Stomach (tissue), 9 donors: ENCODE measurements around the gene SUCLA2. TPM values are rescaled to one million over a fixed set of nuclear protein-coding genes. Genes with fewer than 3 reads are reported as not detected.
"Not testable (repeated sequence)": the region's sequence is repeated elsewhere in the genome, so short reads cannot be mapped to it uniquely, and the experiment has no call there.

Experiments used
- DNase-seq, 2 donors: peaks; one replicate each; pipeline versions ENCODE4 v3.0.0 to v3.0.0-alpha.2; 2013 to 2019
- H3K27ac ChIP-seq, 5 donors: fragments of 200-600 bp in 4 of 5; sonication (generic) in 4 of 5; one replicate each; pipeline ENCODE4 v1.5.1; 2013 to 2019; ENCODE audit warnings: mild to moderate bottlenecking in 1 of 5, moderate library complexity in 1 of 5
- H3K27me3 ChIP-seq, 3 donors: fragments of 200-600 bp; sonication (generic); one replicate each; pipeline ENCODE4 v1.5.1; 2017 to 2019; ENCODE audit warnings: mixed run types in 1 of 3
- H3K36me3 ChIP-seq, 4 donors: fragments of 200-600 bp; sonication (generic); 1 replicate in 3 of 4; 2 replicates in 1 of 4; pipeline ENCODE4 v1.5.1; 2016 to 2019
- H3K4me1 ChIP-seq, 4 donors: fragments of 200-600 bp; sonication (generic); one replicate each; pipeline ENCODE4 v1.5.1; 2016 to 2019
- H3K4me3 ChIP-seq, 4 donors: fragments of 200-600 bp; sonication (generic) in 3 of 4; one replicate each; pipeline ENCODE4 v1.5.1; 2016 to 2019; ENCODE audit warnings: mild to moderate bottlenecking in 1 of 4
- H3K9me3 ChIP-seq, 4 donors: fragments of 200-600 bp; sonication (generic); one replicate each; pipeline ENCODE4 v1.5.1; 2016 to 2019
- CTCF ChIP-seq, 7 experiments: fragments of 450-650 bp in 4 of 7; fragments of 200-600 bp in 3 of 7; sonication (generic) in 3 of 7; IDR thresholded peaks; one replicate each; pipeline ENCODE4 v1.5.1; 2016 to 2019; ENCODE audit warnings: antibody characterized with exemption in 7 of 7, control low read depth in 2 of 7, mild to moderate bottlenecking in 1 of 7
- EP300 ChIP-seq: sonication (generic); formaldehyde crosslinking; IDR thresholded peaks from one replicate; pipeline ENCODE4 v1.6.1; 2017; ENCODE audit warnings: antibody characterized with exemption
- POLR2A ChIP-seq, 4 donors: fragments of 450-650 bp; IDR thresholded peaks; one replicate each; pipeline ENCODE4 v1.6.1; 2016; ENCODE audit warnings: antibody characterized with exemption in 4 of 4, control low read depth in 2 of 4, mild to moderate bottlenecking in 1 of 4, moderate library complexity in 1 of 4
- POLR2AphosphoS5 ChIP-seq, 3 donors: sonication (generic); formaldehyde crosslinking; IDR thresholded peaks; one replicate each; pipeline ENCODE4 v1.6.1; 2016; ENCODE audit warnings: antibody characterized with exemption in 3 of 3
- WGBS, 5 donors: extraction: QIAGEN DNeasy Blood & Tissue Kit in 3 of 5; methylation state at CpG; one replicate each; pipeline versions ENCODE4 v1.1.5 to v1.1.7; 2013 to 2018; 5-methylcytosine and 5-hydroxymethylcytosine counted together
- intact Hi-C: fragments of 100-400 bp; cut with DNase I; formaldehyde crosslinking; loops from one replicate; pipeline ENCODE4 v1.15.1; 2023; ENCODE audit warnings: low total_unique reads
- polyA plus RNA-seq, 3 donors: library from polyadenylated mRNA; stranded (reverse); fragments of 200-250 nt; gene quantifications; one replicate each; pipeline ENCODE4 v1.2.3, GENCODE V29; 2013
- total RNA-seq, 5 donors: library from RNA; depleted of rRNA; stranded (reverse); fragments of >200 nt; gene quantifications; one replicate each; pipeline versions ENCODE4 v1.1.0 to v1.2.3, GENCODE V29; 2014 to 2016
- donor health status: healthy with polysubstance abuse.
- donor health status: Bipolar disorder and iron deficiency.
- donor health status: healthy.

The SUCLA2 gene
- total and polyA plus RNA-seq, 8 donors: 8.1 to 77.3 (median 33.5) TPM

DNA sequence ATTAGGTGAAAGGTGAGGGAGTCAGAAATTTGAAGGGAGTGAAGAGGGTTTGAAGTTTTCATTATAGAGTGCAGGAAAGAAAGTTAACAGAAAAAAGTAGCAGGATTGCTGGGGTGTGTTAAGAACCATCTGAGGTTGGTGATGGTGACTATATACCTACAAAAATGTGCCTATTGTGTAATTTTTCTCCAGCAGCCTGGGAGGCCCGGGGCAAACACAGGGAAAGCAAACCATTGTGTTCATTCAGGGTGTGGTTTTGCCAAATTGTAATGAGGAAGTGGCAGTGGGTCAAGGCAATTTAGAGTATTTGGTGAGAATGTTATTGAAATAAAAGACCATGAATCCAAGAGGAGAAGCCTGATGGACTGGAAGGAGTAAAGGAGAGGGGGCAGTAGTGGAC lies 8.2 kb upstream of the SUCLA2 start:
- intact Hi-C loops: no loop called here

DNA sequence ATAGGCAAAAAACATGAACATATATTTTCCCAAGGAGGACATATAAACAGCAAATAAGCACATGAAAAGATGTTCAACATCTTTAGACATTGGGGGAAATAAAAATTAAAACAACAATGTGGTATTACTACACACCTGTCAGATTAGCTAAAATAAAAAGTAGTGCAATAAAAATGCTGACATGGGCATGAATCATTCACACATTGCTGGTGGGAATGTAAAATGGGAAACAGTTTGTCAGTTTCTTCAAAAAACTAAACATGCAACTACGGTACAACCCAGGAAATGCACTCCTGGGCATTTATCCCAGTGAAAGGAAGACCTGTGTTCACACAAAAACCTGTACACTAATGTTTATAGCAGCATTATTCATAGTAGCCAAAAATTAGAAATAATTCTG lies 5.3 kb upstream of the SUCLA2 start:
- Histone ChIP-seq H3K9me3 (no peaks in the 10 kb centered on the region), H3K27ac (no peak overlapping the region), H3K4me1 (peaks cover 4 to 17% (median 8%) of the 10 kb centered on the region in 4 donors), H3K36me3 (no peaks in the 10 kb centered on the region), H3K27me3 (no peaks in the 10 kb centered on the region), H3K4me3 (no peak overlapping the region)
- intact Hi-C loops: no loop called here
- no peak for DNase-seq
- WGBS, 5 donors: 43 to 78% (median 75%) methylated on average over 1 of the region's 1 CpG
- TF ChIP-seq CTCF (IDR thresholded peaks at IDR 0.05) (no peak), EP300 (no peak), POLR2AphosphoS5 (IDR thresholded peaks at IDR 0.05) (no peak), POLR2A (IDR thresholded peaks at IDR 0.05) (no peak)

More for the DNA sequence above, 8.2 kb upstream of the SUCLA2 start:
- peaks cover 0 to 9% (median 0%) of the 10 kb centered on the region in 4 donors for H3K4me1 ChIP-seq
- peaks cover 0 to 4% (median 1%) of the 10 kb centered on the region in 4 donors for H3K36me3 ChIP-seq
- peak in 1 of 2 donors; percentile 57 for DNase-seq
- no peak overlapping the region for H3K4me3 ChIP-seq
- WGBS, 5 donors: 21 to 39% (median 30%) methylated on average over 1 of the region's 1 CpG
- TF ChIP-seq EP300 (no peak), POLR2AphosphoS5 (IDR thresholded peaks at IDR 0.05) (no peak), POLR2A (IDR thresholded peaks at IDR 0.05) (no peak), CTCF (IDR thresholded peaks at IDR 0.05) (no peak)
- H3K9me3 ChIP-seq: no peaks in the 10 kb centered on the region
- peak overlapping the region in 4 of 5 donors; percentile 15 to 38 (median 36) for H3K27ac ChIP-seq
- no peaks in the 10 kb centered on the region for H3K27me3 ChIP-seq

DNA sequence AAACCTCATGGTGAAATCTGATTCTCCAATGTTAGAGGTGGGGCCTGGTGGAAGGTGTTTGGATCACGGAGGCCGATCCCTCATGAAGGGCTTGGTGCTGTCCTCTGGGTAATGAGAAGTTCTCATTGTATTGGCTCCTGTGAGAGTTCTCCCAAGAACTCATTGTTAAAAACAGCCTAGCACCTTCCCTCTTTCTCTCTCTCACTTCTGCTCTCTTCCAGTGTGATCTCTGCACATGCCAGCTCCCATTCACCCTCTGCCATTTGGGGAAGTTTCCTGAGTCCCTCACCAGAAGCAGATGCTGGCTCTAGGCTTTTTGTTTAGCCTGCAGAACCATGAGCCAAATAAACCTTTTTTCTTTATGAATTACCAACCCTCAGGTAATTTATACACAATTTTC lies 3.1 kb upstream of the SUCLA2 start:
- peaks cover 14 to 25% (median 21%) of the 10 kb centered on the region in 4 donors for H3K4me1 ChIP-seq
- intact Hi-C loops: no loop called here
- TF ChIP-seq POLR2AphosphoS5 (IDR thresholded peaks at IDR 0.05): no peak
- no peak for TF ChIP-seq CTCF (IDR thresholded peaks at IDR 0.05)
- TF ChIP-seq EP300: no peak
- no peak for TF ChIP-seq POLR2A (IDR thresholded peaks at IDR 0.05)
- no peak overlapping the region for H3K4me3 ChIP-seq
- H3K27me3 ChIP-seq: no peaks in the 10 kb centered on the region
- DNase-seq: no peak
- no peaks in the 10 kb centered on the region for H3K9me3 ChIP-seq
- H3K27ac ChIP-seq: no peak overlapping the region
- no peaks in the 10 kb centered on the region for H3K36me3 ChIP-seq
- 89 to 98% (median 94%) methylated on average over 2 of the region's 2 CpGs for WGBS, 5 donors

- 46 to 63% (median 54%) methylated on average over 5 of the region's 5 CpGs for WGBS, 5 donors
- H3K36me3 ChIP-seq, H3K9me3 ChIP-seq, H3K27me3 ChIP-seq, intact Hi-C loops: not testable (repeated sequence)
- peaks cover 14 to 44% (median 33%) of the 10 kb centered on the region in 4 donors for H3K4me1 ChIP-seq
- H3K4me3 ChIP-seq: peak overlapping the region; percentile 66 to 99 (median 96)
- peak in 1 of 2 donors; percentile 15 for DNase-seq
- peak overlapping the region in 2 of 5 donors; percentile 91 for H3K27ac ChIP-seq
Measured at GRCh38 chr13:48001999-48002398, 926 bp upstream of the SUCLA2 start.

- intact Hi-C loops: no loop called here
Measured at GRCh38 chr13:48000559-48001113, 437 bp downstream of the SUCLA2 start.

More at GRCh38 chr13:48000559-48001113, 437 bp downstream of the SUCLA2 start:
- Histone ChIP-seq H3K27me3 (no peaks in the 10 kb centered on the region), H3K27ac (peak overlapping the region; percentile 67 to 91 (median 85)), H3K4me3 (peak overlapping the region; percentile 66 to 99 (median 96)), H3K36me3 (peaks cover 0 to 13% (median 8%) of the 10 kb centered on the region in 4 donors), H3K4me1 (peaks cover 14 to 50% (median 34%) of the 10 kb centered on the region in 4 donors), H3K9me3 (no peaks in the 10 kb centered on the region)
- TF ChIP-seq EP300: no peak
- no peak for TF ChIP-seq POLR2A (IDR thresholded peaks at IDR 0.05)
- TF ChIP-seq CTCF (IDR thresholded peaks at IDR 0.05): no peak
- TF ChIP-seq POLR2AphosphoS5 (IDR thresholded peaks at IDR 0.05): no peak
- peak in 1 of 2 donors; percentile 27 for DNase-seq
- WGBS, 5 donors: 0 to 1% (median 0%) methylated on average over 6 to 25 of the region's 25 CpGs
